DND-41 (cell line): ENCODE data around the gene MEGF8.

Experiments used
- ATAC-seq: fragments of 200-7000 bp; cut with Tn5 transposase; 3 replicates; pipeline ENCODE4 v1.9.1; 2021; ENCODE audit warnings: low read depth; ENCODE audit not compliant: insufficient read depth
- DNase-seq: peaks from one replicate; pipeline ENCODE4 v3.0.0-alpha.2; 2020
- H2AFZ ChIP-seq: 2 replicates; pipeline ENCODE4 v1.6.0; 2012; ENCODE audit warnings: low read depth, low read length
- H3K27ac ChIP-seq: 2 replicates; pipeline ENCODE4 v1.5.1; 2012; ENCODE audit warnings: low read length, inconsistent platforms
- H3K27me3 ChIP-seq: fragments of 200-600 bp; sonication (generic); 2 replicates; pipeline ENCODE4 v1.6.0; 2012; ENCODE audit warnings: low read length, mild to moderate bottlenecking, inconsistent platforms; ENCODE audit not compliant: insufficient read depth, poor library complexity
- H3K36me3 ChIP-seq: 2 replicates; pipeline ENCODE4 v1.5.1; 2012; ENCODE audit warnings: low read length, inconsistent platforms; ENCODE audit not compliant: insufficient read depth
- H3K4me1 ChIP-seq: 2 replicates; pipeline ENCODE4 v1.5.1; 2012; ENCODE audit warnings: mild to moderate bottlenecking, low read length; ENCODE audit not compliant: insufficient read depth
- H3K4me2 ChIP-seq: 2 replicates; pipeline ENCODE4 v1.6.0; 2012; ENCODE audit warnings: mild to moderate bottlenecking, moderate library complexity, low read length, inconsistent platforms; ENCODE audit not compliant: insufficient read depth
- H3K4me3 ChIP-seq, 2 experiments: fragments of 200-600 bp in 1 of 2; shearing (Covaris generic) in 1 of 2; 2 replicates each; pipeline ENCODE4 v1.5.1; 2012 to 2016; ENCODE audit warnings: inconsistent platforms in 2 of 2, low read length in 2 of 2, mild to moderate bottlenecking in 2 of 2, low read depth in 1 of 2, moderate library complexity in 1 of 2
- H3K79me2 ChIP-seq: 2 replicates; pipeline ENCODE4 v1.6.0; 2012; ENCODE audit warnings: low read length, inconsistent platforms; ENCODE audit not compliant: insufficient read depth
- H3K9ac ChIP-seq: 2 replicates; pipeline ENCODE4 v1.6.0; 2012; ENCODE audit warnings: low read depth, mild to moderate bottlenecking, inconsistent platforms, low read length, moderate library complexity
- H3K9me3 ChIP-seq: 2 replicates; pipeline ENCODE4 v1.5.1; 2012; ENCODE audit warnings: low read length, moderate library complexity, mild to moderate bottlenecking, inconsistent platforms; ENCODE audit not compliant: insufficient read depth, severe bottlenecking
- H4K20me1 ChIP-seq: 2 replicates; pipeline ENCODE4 v1.6.0; 2012; ENCODE audit warnings: low read length; ENCODE audit not compliant: insufficient read depth
- EZH2 ChIP-seq: IDR thresholded peaks from 3 replicates; pipeline ENCODE4 v1.6.1; 2012; ENCODE audit warnings: borderline replicate concordance, low read depth, mild to moderate bottlenecking, moderate library complexity, low read length, inconsistent platforms; ENCODE audit not compliant: severe bottlenecking
- TF ChIP-seq, protein P1 (sequence below): IDR thresholded peaks from 2 replicates; pipeline ENCODE4 v1.5.1; 2012; ENCODE audit warnings: borderline replicate concordance, low read length, moderate library complexity, mild to moderate bottlenecking; ENCODE audit not compliant: poor library complexity, severe bottlenecking; ENCODE audit errors: extremely low read depth

MEGF8 gene

DNA sequence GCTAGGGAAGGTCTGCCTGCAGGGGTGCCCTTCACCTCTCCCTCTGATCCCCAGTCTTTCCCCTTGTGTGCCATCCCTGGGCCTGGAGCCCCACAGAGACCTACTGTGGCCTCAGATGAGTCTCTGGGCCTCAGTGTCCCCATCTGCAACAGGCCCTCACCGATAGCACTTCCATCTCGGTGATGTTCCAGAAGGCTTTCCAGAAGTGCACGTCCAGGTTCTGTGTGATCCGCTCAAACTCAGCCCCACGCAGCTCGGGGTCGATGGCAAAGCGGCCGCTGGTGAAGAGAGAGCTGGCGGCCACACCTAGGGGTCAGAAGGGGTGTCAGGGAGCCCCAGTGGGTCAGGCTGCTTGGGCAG lies 82.4 kb downstream of the MEGF8 start:
- no peaks in the 10 kb centered on the region for H3K4me1 ChIP-seq
- no peak overlapping the region for H3K9ac ChIP-seq
- ATAC-seq (no peak), DNase-seq (no peak)
- H3K4me3 ChIP-seq, result no peak overlapping the region
- H3K9me3 ChIP-seq, result no peaks in the 10 kb centered on the region
- peaks cover 30% of the 10 kb centered on the region for H3K36me3 ChIP-seq
- H4K20me1 ChIP-seq, result peaks cover 47% of the 10 kb centered on the region
- H3K27ac ChIP-seq, result no peak overlapping the region
- H3K27me3 ChIP-seq, result no peaks in the 10 kb centered on the region
- no peak for TF ChIP-seq EZH2
- TF ChIP-seq, protein P1, sequence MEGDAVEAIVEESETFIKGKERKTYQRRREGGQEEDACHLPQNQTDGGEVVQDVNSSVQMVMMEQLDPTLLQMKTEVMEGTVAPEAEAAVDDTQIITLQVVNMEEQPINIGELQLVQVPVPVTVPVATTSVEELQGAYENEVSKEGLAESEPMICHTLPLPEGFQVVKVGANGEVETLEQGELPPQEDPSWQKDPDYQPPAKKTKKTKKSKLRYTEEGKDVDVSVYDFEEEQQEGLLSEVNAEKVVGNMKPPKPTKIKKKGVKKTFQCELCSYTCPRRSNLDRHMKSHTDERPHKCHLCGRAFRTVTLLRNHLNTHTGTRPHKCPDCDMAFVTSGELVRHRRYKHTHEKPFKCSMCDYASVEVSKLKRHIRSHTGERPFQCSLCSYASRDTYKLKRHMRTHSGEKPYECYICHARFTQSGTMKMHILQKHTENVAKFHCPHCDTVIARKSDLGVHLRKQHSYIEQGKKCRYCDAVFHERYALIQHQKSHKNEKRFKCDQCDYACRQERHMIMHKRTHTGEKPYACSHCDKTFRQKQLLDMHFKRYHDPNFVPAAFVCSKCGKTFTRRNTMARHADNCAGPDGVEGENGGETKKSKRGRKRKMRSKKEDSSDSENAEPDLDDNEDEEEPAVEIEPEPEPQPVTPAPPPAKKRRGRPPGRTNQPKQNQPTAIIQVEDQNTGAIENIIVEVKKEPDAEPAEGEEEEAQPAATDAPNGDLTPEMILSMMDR, result no peak
- no peak overlapping the region for H3K4me2 ChIP-seq
- H2AFZ ChIP-seq, result no peak overlapping the region
- no peaks in the 10 kb centered on the region for H3K79me2 ChIP-seq

DNA sequence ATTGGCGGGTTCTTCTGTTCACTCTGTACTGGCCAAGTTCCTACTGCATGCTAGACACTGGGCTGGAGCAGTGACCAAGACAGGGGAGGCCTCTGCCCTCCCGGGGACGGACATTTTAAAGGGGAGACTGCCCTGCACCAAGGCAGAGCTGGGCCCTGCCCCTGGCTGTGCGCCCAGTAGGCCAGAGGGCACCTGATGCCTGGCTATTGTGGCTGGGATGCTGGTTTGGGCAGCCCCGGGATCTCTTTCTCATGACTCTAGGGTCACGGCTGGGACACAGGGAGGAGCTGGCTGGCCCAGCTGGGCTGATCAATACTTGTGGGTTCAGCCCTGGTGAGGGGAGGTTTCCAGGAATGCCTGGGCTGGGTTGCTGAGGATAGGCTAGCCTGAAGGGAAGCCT lies 84.0 kb downstream of the MEGF8 start:
- no peak for DNase-seq
- H3K4me2 ChIP-seq, result no peak overlapping the region
- ATAC-seq, result no peak

DNA sequence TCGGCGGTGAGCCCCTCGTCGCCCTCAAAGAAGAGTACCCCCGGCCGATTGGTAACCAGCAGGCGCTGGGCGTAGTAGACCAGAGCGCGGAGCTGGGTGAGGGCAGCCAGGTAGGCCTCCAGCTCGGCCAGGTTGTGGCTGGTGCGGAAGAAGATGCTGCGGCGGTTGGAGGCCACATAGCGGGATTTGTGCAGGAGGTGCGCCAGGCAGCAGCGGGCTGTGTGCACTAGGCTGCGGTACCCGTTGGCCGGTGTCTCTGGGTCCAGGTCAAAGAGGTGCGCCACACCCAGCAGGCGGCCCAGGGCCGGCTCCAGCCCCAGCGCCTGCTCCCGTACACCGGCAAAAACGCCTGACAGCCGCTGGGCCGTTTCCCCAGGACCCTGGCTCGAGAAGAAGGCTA lies 84.9 kb downstream of the MEGF8 start:
- Histone ChIP-seq H3K27ac (no peak overlapping the region), H3K9ac (no peak overlapping the region), H3K4me1 (no peaks in the 10 kb centered on the region), H3K79me2 (no peaks in the 10 kb centered on the region), H3K36me3 (peaks cover 25% of the 10 kb centered on the region), H3K27me3 (no peaks in the 10 kb centered on the region), H4K20me1 (peaks cover 44% of the 10 kb centered on the region), H3K4me3 (no peak overlapping the region), H3K9me3 (no peaks in the 10 kb centered on the region), H3K4me2 (no peak overlapping the region), H2AFZ (no peak overlapping the region)
- DNase-seq, result no peak
- TF ChIP-seq, protein P1, result no peak
- no peak for TF ChIP-seq EZH2
- ATAC-seq, result no peak

More for the DNA sequence above, 84.0 kb downstream of the MEGF8 start:
- no peak for TF ChIP-seq EZH2
- TF ChIP-seq, protein P1, result no peak
- Histone ChIP-seq H3K4me1 (no peaks in the 10 kb centered on the region), H3K9ac (no peak overlapping the region), H2AFZ (no peak overlapping the region), H3K36me3 (peaks cover 27% of the 10 kb centered on the region), H3K27me3 (no peaks in the 10 kb centered on the region), H3K4me3 (no peak overlapping the region), H3K27ac (no peak overlapping the region), H3K79me2 (no peaks in the 10 kb centered on the region), H4K20me1 (peaks cover 47% of the 10 kb centered on the region), H3K9me3 (no peaks in the 10 kb centered on the region)
